Stimulated activated CD4-positive, alpha-beta T cell treated with anti-CD3 and anti-CD28 coated beads, Interleukin-2, amount 100 ng/mL, for 48 hours (primary cell): ENCODE measurements around the gene OAS2.
"Not testable (repeated sequence)": the region's sequence is repeated elsewhere in the genome, so short reads cannot be mapped to it uniquely, and the experiment has no call there.

Experiments used
- DNase-seq, 2 donors: peaks; one replicate each; pipeline ENCODE4 v3.0.0-alpha.2; 2020

The OAS2 gene

GRCh38 chr12:112986291-112986800 lies 8.0 kb downstream of the OAS2 start:
- no peak for DNase-seq

GRCh38 chr12:112987561-112987960 lies 9.2 kb downstream of the OAS2 start:
- DNase-seq = no peak

- no peak for DNase-seq
These were observed 9.9 kb downstream of the OAS2 start for GRCh38 chr12:112988224-112988623.

GRCh38 chr12:112988823-112989385 lies 10.6 kb downstream of the OAS2 start:
- not testable (repeated sequence) for DNase-seq

GRCh38 chr12:112989806-112990205 lies 11.5 kb downstream of the OAS2 start:
- no peak for DNase-seq

- peak; percentile 55 to 70 for DNase-seq
These were observed 14.5 kb downstream of the OAS2 start for GRCh38 chr12:112992541-112993398.

- DNase-seq = no peak
These were observed 16.7 kb downstream of the OAS2 start for GRCh38 chr12:112995008-112995407.

- no peak for DNase-seq
These were observed 18.2 kb downstream of the OAS2 start for GRCh38 chr12:112996501-112996900.

GRCh38 chr12:112997506-112997905 lies 19.2 kb downstream of the OAS2 start:
- no peak for DNase-seq

- DNase-seq = no peak
These were observed 20.9 kb downstream of the OAS2 start for GRCh38 chr12:112998987-112999767.

- no peak for DNase-seq
These were observed 22.1 kb downstream of the OAS2 start for GRCh38 chr12:113000433-113000832.

- DNase-seq = no peak
These were observed 23.8 kb downstream of the OAS2 start for GRCh38 chr12:113002155-113002554.

GRCh38 chr12:113002676-113003075 lies 24.4 kb downstream of the OAS2 start:
- DNase-seq = no peak

GRCh38 chr12:113003636-113004035 lies 25.3 kb downstream of the OAS2 start:
- DNase-seq = no peak

- DNase-seq = no peak
These were observed 27.4 kb downstream of the OAS2 start for GRCh38 chr12:113005762-113006161.

- no peak for DNase-seq
These were observed 27.9 kb downstream of the OAS2 start for GRCh38 chr12:113006206-113006605.

GRCh38 chr12:113006641-113007040 lies 28.3 kb downstream of the OAS2 start:
- no peak for DNase-seq

- no peak for DNase-seq
These were observed 28.8 kb downstream of the OAS2 start for GRCh38 chr12:113007166-113007565.

GRCh38 chr12:113010701-113011100 lies 32.4 kb downstream of the OAS2 start:
- no peak for DNase-seq

- DNase-seq = no peak
These were observed 36.2 kb downstream of the OAS2 start for GRCh38 chr12:113014565-113014964.

- no peak for DNase-seq
These were observed 38.5 kb downstream of the OAS2 start for GRCh38 chr12:113016796-113017195.

- DNase-seq = no peak
These were observed 40.7 kb downstream of the OAS2 start for GRCh38 chr12:113019025-113019424.

- no peak for DNase-seq
These were observed 43.2 kb downstream of the OAS2 start for GRCh38 chr12:113021500-113021899.
